Testis (tissue), 2 donors: ENCODE results near the gene C1orf141.

ENCODE experiments used
- CTCF ChIP-seq, 3 experiments: fragments of 450-650 bp in 2 of 3; fragments of 200-600 bp in 1 of 3; sonication (generic) in 1 of 3; IDR thresholded peaks; one replicate each; pipeline ENCODE4 v1.5.1; 2016 to 2019; ENCODE audit warnings: antibody characterized with exemption in 3 of 3, mild to moderate bottlenecking in 2 of 3, moderate library complexity in 1 of 3
- POLR2A ChIP-seq: fragments of 450-650 bp; IDR thresholded peaks from one replicate; pipeline ENCODE4 v1.6.1; 2017; ENCODE audit warnings: antibody characterized with exemption, mild to moderate bottlenecking, moderate library complexity

- TF ChIP-seq CTCF (IDR thresholded peaks at IDR 0.05) (no peak), POLR2A (no peak)
Observed at GRCh38 chr1:67142931-67143330, 8.2 kb upstream of the C1orf141 start.
